B cell (primary cell): ENCODE results near the gene PTPRE.

ENCODE experiments used
- EZH2 ChIP-seq: IDR thresholded peaks from 2 replicates; pipeline ENCODE4 v1.6.1; 2012; ENCODE audit warnings: borderline replicate concordance, low read depth, mild to moderate bottlenecking, moderate library complexity, low read length; ENCODE audit not compliant: insufficient read depth, poor library complexity, severe bottlenecking
- TF ChIP-seq, protein P1 (sequence below): fragments of 200-600 bp; IDR thresholded peaks from one replicate; pipeline ENCODE4 v1.8.0; 2022; ENCODE audit warnings: antibody characterized with exemption, mild to moderate bottlenecking

DNA sequence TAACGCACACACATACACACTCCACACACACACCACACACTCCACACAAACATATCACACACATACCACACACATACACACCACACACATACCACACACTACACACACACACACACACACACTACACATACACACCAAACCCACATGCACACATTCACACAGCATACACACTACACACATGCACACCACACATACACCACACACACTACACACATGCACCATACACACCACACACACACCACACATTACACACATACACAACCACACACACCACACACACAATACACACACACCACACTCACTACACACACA is 153.0 kb downstream of the PTPRE start:
- no peak for TF ChIP-seq EZH2
- TF ChIP-seq, protein P1, sequence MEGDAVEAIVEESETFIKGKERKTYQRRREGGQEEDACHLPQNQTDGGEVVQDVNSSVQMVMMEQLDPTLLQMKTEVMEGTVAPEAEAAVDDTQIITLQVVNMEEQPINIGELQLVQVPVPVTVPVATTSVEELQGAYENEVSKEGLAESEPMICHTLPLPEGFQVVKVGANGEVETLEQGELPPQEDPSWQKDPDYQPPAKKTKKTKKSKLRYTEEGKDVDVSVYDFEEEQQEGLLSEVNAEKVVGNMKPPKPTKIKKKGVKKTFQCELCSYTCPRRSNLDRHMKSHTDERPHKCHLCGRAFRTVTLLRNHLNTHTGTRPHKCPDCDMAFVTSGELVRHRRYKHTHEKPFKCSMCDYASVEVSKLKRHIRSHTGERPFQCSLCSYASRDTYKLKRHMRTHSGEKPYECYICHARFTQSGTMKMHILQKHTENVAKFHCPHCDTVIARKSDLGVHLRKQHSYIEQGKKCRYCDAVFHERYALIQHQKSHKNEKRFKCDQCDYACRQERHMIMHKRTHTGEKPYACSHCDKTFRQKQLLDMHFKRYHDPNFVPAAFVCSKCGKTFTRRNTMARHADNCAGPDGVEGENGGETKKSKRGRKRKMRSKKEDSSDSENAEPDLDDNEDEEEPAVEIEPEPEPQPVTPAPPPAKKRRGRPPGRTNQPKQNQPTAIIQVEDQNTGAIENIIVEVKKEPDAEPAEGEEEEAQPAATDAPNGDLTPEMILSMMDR: no peak
